Common myeloid progenitor, CD34-positive (primary cell): ENCODE data around the gene XRCC4.
A peak's percentile ranks its signal among the peaks of the same experiment; 100 is the strongest.

ENCODE experiments used
- CTCF ChIA-PET: fragments of 350-600 bp; sonication (Branson Sonifier 250); formaldehyde crosslinking; loops from one replicate; lab custom pipeline; 2021; ENCODE audit warnings: antibody characterized with exemption; lab: Charles Lee
- POLR2A ChIA-PET: fragments of 350-600 bp; sonication (Branson Sonifier 250); formaldehyde crosslinking; loops from one replicate; lab custom pipeline; 2021; ENCODE audit warnings: antibody characterized with exemption; lab: Charles Lee
- DNase-seq, 3 donors: peaks; one replicate each; pipeline versions ENCODE4 v3.0.0 to v3.0.0-alpha.2; 2013
- H3K27ac ChIP-seq, 2 experiments: 1 replicate in 1 of 2; 2 replicates in 1 of 2; pipeline ENCODE4 v1.7.0; 2013; ENCODE audit warnings: inconsistent platforms in 2 of 2, low read length in 2 of 2, mild to moderate bottlenecking in 2 of 2, low read depth in 1 of 2, moderate library complexity in 1 of 2; ENCODE audit not compliant: severe bottlenecking in 2 of 2, insufficient read depth in 1 of 2, poor library complexity in 1 of 2
- H3K27me3 ChIP-seq, 5 experiments: replicated peaks in 2 of 5; 1 replicate in 3 of 5; 2 replicates in 2 of 5; pipeline versions ENCODE4 v1.6.1 to v1.7.0; 2013; ENCODE audit warnings: low read length in 4 of 5, mild to moderate bottlenecking in 2 of 5, moderate library complexity in 2 of 5, inconsistent platforms in 1 of 5; ENCODE audit not compliant: insufficient read depth in 5 of 5, control insufficient read depth in 4 of 5
- H3K36me3 ChIP-seq, 4 experiments: 1 replicate in 2 of 4; 2 replicates in 2 of 4; pipeline versions ENCODE4 v1.6.1 to v1.7.0; 2013; ENCODE audit warnings: low read length in 3 of 4, control low read depth in 1 of 4, mild to moderate bottlenecking in 1 of 4; ENCODE audit not compliant: control insufficient read depth in 4 of 4, insufficient read depth in 4 of 4
- H3K4me1 ChIP-seq, 4 experiments: 1 replicate in 3 of 4; 2 replicates in 1 of 4; pipeline versions ENCODE4 v1.6.1 to v1.7.1; 2013; ENCODE audit warnings: low read length in 3 of 4, mild to moderate bottlenecking in 3 of 4, control low read depth in 1 of 4, inconsistent platforms in 1 of 4, moderate library complexity in 1 of 4; ENCODE audit not compliant: control insufficient read depth in 4 of 4, insufficient read depth in 4 of 4; ENCODE audit errors: control extremely low read depth in 1 of 4
- H3K4me3 ChIP-seq, 7 experiments: 1 replicate in 4 of 7; 2 replicates in 3 of 7; pipeline versions ENCODE4 v1.5.1 to v1.7.0; 2013; ENCODE audit warnings: mild to moderate bottlenecking in 7 of 7, low read length in 6 of 7, moderate library complexity in 6 of 7, inconsistent platforms in 2 of 7, low read depth in 2 of 7, control low read depth in 1 of 7; ENCODE audit not compliant: insufficient read depth in 4 of 7, control insufficient read depth in 1 of 7; ENCODE audit errors: extremely low read depth in 1 of 7
- H3K9me3 ChIP-seq, 5 experiments: 1 replicate in 4 of 5; 2 replicates in 1 of 5; pipeline versions ENCODE4 v1.6.1 to v1.7.1; 2013; ENCODE audit warnings: low read length in 4 of 5, mild to moderate bottlenecking in 2 of 5, inconsistent platforms in 1 of 5, low read depth in 1 of 5, moderate library complexity in 1 of 5; ENCODE audit not compliant: control insufficient read depth in 4 of 5, insufficient read depth in 2 of 5; ENCODE audit errors: control extremely low read depth in 1 of 5
- WGBS: methylation state at CpG from one replicate; pipeline ENCODE4 v1.1.5; 2013; ENCODE audit not compliant: insufficient coverage; 5-methylcytosine and 5-hydroxymethylcytosine counted together

Gene XRCC4

GRCh38 chr5:83376461-83376860 lies 299.1 kb downstream of the XRCC4 start:
- H3K27ac ChIP-seq = no peak overlapping the region
- H3K9me3 ChIP-seq = no peaks in the 10 kb centered on the region
- no peaks in the 10 kb centered on the region for H3K27me3 ChIP-seq
- no CpG with 5 or more reads among the region's 2 CpGs for WGBS
- no peak for DNase-seq
- no peak overlapping the region for H3K4me3 ChIP-seq
- ChIA-PET CTCF (no interaction called here), POLR2A (no interaction called here)
- H3K4me1 ChIP-seq = no peaks in the 10 kb centered on the region
- H3K36me3 ChIP-seq = no peaks in the 10 kb centered on the region

GRCh38 chr5:83377131-83377865 lies 300.0 kb downstream of the XRCC4 start:
- H3K4me3 ChIP-seq = no peak overlapping the region
- peak in 2 of 3 donors; percentile 11 to 16 for DNase-seq
- H3K36me3 ChIP-seq = no peaks in the 10 kb centered on the region
- H3K4me1 ChIP-seq = no peaks in the 10 kb centered on the region
- ChIA-PET CTCF (interaction anchor here (0.6 to 0.7 kb wide), 2 partner anchors 9 to 25 kb away, joined by 3 read pairs; no protein-coding TSS in a partner anchor), POLR2A (no interaction called here)
- WGBS = 96% methylated on average over 2 of the region's 3 CpGs
- H3K9me3 ChIP-seq = no peaks in the 10 kb centered on the region
- no peaks in the 10 kb centered on the region for H3K27me3 ChIP-seq
- H3K27ac ChIP-seq = no peak overlapping the region

GRCh38 chr5:83378624-83379289 lies 301.4 kb downstream of the XRCC4 start:
- Histone ChIP-seq H3K27ac (no peak overlapping the region), H3K9me3 (no peaks in the 10 kb centered on the region), H3K36me3 (no peaks in the 10 kb centered on the region), H3K27me3 (no peaks in the 10 kb centered on the region), H3K4me3 (no peak overlapping the region), H3K4me1 (no peaks in the 10 kb centered on the region)
- 86% methylated on average over 5 of the region's 7 CpGs for WGBS
- no peak for DNase-seq
- POLR2A ChIA-PET = no interaction called here
- CTCF ChIA-PET = no interaction called here

- WGBS = no CpG with 5 or more reads among the region's 4 CpGs
- CTCF ChIA-PET = no interaction called here
- POLR2A ChIA-PET = no interaction called here
- Histone ChIP-seq H3K27ac (no peak overlapping the region), H3K4me3 (no peak overlapping the region), H3K4me1 (no peaks in the 10 kb centered on the region), H3K9me3 (peaks cover 0 to 3% (median 0%) of the 10 kb centered on the region in 5 experiments), H3K36me3 (no peaks in the 10 kb centered on the region), H3K27me3 (no peaks in the 10 kb centered on the region)
- DNase-seq = no peak
Measured at GRCh38 chr5:83385812-83386211, 308.5 kb downstream of the XRCC4 start.

- H3K4me1 ChIP-seq = no peaks in the 10 kb centered on the region
- H3K36me3 ChIP-seq = no peaks in the 10 kb centered on the region
- DNase-seq = no peak
- no peak overlapping the region for H3K4me3 ChIP-seq
- peaks cover 0 to 3% (median 0%) of the 10 kb centered on the region in 5 experiments for H3K9me3 ChIP-seq
- POLR2A ChIA-PET = no interaction called here
- H3K27ac ChIP-seq = no peak overlapping the region
- no peaks in the 10 kb centered on the region for H3K27me3 ChIP-seq
- WGBS = no CpG with 5 or more reads among the region's 2 CpGs
- CTCF ChIA-PET = interaction anchor here (0.6 kb wide), 1 partner anchor 10 kb away, joined by 3 read pairs; no protein-coding TSS in a partner anchor
Measured at GRCh38 chr5:83387041-83387440, 309.7 kb downstream of the XRCC4 start.

GRCh38 chr5:83388608-83389007 lies 311.3 kb downstream of the XRCC4 start:
- no peak for DNase-seq
- H3K36me3 ChIP-seq = no peaks in the 10 kb centered on the region
- peaks cover 0 to 3% (median 0%) of the 10 kb centered on the region in 5 experiments for H3K9me3 ChIP-seq
- H3K27me3 ChIP-seq = no peaks in the 10 kb centered on the region
- H3K27ac ChIP-seq = no peak overlapping the region
- CTCF ChIA-PET = no interaction called here
- POLR2A ChIA-PET = no interaction called here
- H3K4me3 ChIP-seq = no peak overlapping the region
- H3K4me1 ChIP-seq = no peaks in the 10 kb centered on the region

- no peak for DNase-seq
- no peaks in the 10 kb centered on the region for H3K4me1 ChIP-seq
- no peaks in the 10 kb centered on the region for H3K27me3 ChIP-seq
- H3K9me3 ChIP-seq = no peaks in the 10 kb centered on the region
- no peak overlapping the region for H3K4me3 ChIP-seq
- no peaks in the 10 kb centered on the region for H3K36me3 ChIP-seq
- ChIA-PET CTCF (no interaction called here), POLR2A (no interaction called here)
- H3K27ac ChIP-seq = no peak overlapping the region
- WGBS = 89% methylated on average over 3 of the region's 9 CpGs
Measured at GRCh38 chr5:83392766-83393503, 315.6 kb downstream of the XRCC4 start.
